ENCODE results near the gene PSTPIP2.
"Not testable (repeated sequence)": the region's sequence is repeated elsewhere in the genome, so short reads cannot be mapped to it uniquely, and the experiment has no call there.

PSTPIP2 gene

DNA sequence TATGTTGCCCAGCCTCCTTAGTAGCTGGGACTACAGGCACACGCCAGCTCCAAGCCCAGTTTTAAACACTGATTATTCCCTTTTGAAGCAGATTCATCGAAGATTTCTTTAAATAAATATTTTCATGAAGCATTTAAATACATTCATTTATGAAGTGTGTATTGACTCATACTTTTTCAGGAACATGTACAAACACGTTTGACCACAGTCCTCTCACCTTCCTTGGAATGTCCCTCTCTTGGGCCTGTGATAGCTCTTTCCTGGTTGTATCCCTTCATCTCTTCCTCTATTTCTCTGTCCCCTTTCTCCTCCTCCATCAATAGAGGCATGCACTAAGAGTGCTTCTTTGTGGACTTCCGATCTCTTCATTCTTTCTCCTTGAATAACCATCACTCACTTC lies 2.5 kb downstream of the PSTPIP2 start:
- DNase-seq, result no peak

DNA sequence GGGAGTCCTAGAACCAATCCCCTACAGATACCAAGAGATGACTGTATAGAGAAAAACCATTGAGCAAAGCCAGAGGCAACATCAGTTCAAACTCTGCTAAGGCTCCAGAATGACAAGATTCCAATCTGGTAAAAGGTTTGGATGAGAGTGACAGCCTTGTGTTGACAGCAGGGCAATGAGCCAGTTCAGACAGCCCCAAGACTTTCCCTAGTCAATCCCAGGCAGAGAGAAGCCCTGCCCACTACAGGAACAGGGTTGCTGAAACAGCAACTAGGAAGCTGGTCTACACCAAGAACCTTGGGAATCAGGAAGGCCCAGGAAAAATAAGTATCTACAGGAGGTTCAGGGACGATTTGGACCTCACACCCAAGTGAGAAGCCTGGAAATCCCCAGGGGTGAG lies 3.3 kb downstream of the PSTPIP2 start:
- DNase-seq, result no peak

- no peak for DNase-seq
Measured at GRCh38 chr18:46067438-46068007, 4.5 kb downstream of the PSTPIP2 start.

DNA sequence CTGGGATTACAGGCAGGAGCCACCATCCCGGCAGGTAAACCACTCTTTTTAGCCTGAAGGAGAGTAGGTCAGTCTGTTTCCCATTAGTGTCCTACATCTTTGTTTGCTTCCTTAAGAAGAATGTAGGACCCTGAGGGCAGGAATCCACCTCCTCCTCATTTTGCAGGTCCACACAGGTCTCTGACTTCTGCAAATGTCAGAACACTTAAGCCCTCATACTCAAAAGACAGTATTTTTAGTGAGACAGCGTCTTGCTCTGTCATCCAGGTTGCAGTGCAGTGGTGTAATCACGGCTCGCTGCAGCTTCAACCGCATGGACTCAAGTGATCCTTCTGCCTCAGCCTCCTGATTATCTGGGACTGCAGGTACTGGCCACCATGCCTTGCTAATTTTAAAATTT lies 9.3 kb downstream of the PSTPIP2 start:
- DNase-seq, result no peak

DNA sequence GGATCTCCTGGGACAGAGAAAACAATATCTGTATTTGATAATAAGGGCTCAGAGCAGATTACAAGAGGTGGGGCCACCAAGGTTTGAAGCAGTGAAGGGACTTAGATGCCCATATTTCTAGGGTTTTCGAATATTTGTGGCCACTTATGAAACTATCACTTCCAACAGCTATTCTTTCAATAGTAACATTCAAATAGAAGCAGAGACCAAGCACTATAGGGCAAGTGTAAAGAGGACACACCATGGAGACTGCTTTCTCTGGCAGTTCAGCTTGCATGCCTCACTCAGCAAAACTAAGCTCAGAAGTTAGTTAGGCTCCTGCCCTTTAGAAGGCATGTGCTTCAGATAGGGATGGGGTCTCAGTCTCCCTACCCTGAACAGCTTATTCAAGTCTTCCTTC lies 10.3 kb downstream of the PSTPIP2 start:
- DNase-seq, result no peak

DNA sequence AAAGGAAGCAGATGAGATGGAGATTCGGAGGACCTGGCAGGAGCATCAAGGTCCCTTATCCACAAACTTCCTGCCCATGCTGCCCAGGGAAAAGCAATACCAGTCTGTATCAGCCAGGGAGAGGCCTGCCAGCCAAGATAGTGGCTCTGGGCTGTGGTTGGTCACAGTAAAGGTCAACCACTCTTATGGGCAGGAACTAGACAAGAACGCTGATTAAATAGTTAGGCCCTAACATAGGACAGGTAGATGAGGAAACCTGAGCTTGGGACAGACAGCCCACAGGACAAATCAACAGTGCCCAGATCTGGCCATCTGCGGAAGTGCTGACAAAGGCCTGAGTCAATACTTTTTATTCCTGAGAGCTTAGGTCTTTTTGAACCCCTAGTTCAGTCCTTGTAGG lies 10.7 kb downstream of the PSTPIP2 start:
- no peak for DNase-seq

GRCh38 chr18:46060359-46060841 lies 11.7 kb downstream of the PSTPIP2 start:
- DNase-seq, result no peak

GRCh38 chr18:46055838-46056230 lies 16.2 kb downstream of the PSTPIP2 start:
- no peak for DNase-seq

DNA sequence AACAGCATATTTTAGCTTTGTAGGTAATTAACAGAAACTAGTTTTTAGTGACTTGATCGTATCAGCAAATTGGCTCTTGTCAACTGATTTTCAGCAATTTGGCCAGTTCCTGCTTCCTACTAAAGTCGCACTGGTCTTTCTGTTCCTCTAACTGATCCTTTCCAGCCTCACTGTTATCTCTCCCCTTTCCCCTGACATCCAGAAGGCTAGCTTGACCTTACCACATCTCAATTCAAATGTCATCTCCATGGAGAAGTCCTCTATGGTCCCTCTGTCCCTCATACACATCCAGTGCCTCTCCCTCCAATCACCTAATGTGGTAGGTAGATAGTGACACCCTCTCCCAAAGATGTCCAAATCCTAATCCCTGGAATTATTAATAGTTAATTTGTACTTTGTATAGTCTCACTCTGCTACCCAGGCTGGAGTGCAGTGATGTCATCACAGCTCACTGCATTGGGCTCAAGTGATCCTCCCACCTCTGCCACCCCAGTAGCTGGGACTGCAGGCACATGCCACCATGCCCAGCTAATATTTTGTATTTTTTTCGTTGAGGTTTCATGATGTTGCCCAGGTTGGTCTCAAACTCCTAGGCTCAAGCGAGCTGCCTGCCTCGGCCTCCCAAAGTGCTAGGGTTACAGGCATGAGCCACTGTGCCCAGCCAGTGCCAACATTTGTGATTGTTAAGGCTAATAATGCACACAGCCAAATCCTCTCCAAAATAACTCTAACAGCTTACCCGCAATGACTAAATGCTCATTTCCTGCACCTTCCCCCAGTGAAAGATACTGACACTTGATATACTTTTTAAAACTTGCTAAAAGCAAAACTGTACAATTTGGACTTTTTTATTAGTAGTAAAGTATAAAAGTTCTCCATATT lies 16.9 kb downstream of the PSTPIP2 start:
- no peak for DNase-seq

- no peak for DNase-seq
Measured at GRCh38 chr18:46053368-46054095, 18.5 kb downstream of the PSTPIP2 start.

- DNase-seq, result no peak
Measured at GRCh38 chr18:46051731-46052461, 20.2 kb downstream of the PSTPIP2 start.

DNA sequence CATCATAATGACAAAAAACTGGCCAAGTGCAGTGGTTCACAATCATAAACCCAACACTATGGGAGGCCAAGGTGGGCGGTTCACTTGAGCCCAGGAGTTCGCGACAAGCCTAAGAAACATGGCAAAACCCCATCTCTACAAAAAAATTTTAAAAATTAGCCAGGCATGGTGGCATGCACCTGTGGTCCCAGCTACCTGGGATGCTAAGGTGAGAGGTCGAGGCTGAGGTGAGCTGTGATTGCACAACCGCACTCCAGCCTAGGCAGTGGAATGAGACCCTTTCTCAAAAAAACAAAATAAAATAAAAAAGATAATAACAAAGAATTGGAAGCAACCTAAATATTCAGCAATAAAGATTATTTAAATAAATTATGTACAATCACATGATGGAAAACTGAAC lies 21.8 kb downstream of the PSTPIP2 start:
- no peak for DNase-seq

DNA sequence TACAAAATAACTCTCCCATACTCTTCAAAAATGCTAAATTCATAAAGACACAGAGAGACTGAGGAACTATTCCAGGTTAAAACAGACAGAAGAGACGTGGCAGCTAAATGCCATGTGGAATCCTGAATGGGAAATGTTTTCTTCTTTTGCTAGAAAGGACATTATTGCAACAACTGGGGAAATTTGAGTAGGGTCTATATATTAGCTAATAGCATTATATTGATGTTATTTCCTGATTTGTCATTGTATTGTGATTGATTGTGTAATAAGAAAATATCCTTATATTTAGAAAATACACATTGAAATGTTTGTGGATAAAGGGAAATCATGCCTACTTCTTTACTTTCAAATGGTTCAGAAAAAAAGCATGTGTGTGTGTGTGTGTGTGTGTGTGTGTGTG lies 23.4 kb downstream of the PSTPIP2 start:
- no peak for DNase-seq

DNA sequence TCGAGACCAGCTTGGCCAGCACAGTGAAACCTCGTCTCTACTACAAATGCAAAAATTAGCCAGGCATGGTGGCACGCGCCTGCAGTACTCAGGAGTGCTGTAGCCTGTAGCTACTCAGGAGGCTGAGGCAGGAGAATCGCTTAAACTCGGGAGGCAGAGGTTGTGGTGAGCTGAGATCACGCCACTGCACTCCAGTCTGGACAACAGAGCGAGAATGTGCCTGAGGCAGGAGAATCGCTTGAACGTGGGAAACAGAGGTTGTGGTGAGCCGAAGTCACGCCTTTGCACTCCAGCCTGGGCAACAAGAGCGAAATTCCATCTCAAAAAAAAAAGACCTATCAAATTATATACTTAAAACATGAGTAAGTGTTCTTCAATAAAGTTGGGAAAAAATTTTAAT lies 24.7 kb downstream of the PSTPIP2 start:
- DNase-seq, result not testable (repeated sequence)

DNA sequence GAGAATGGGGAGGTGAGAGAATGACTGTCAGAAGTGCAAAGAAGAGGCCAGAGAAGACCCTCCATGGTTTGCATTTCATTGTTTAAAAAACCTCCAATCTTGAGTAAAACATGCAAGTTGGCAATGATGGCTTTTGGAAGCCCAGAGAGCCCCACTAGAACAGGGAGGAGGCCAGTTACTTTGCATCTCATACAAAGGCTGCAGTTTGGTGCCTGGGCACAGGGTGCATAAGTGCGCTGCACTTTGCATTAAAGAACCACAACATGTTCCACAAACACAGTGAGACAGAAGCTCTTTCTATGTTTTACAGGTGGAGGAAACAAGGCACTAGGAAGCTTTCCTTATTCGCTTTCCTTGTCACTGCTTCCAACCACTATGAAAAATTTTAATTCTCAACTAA lies 25.4 kb downstream of the PSTPIP2 start:
- DNase-seq, result no peak

GRCh38 chr18:46046126-46046525 lies 25.9 kb downstream of the PSTPIP2 start:
- DNase-seq, result no peak

DNA sequence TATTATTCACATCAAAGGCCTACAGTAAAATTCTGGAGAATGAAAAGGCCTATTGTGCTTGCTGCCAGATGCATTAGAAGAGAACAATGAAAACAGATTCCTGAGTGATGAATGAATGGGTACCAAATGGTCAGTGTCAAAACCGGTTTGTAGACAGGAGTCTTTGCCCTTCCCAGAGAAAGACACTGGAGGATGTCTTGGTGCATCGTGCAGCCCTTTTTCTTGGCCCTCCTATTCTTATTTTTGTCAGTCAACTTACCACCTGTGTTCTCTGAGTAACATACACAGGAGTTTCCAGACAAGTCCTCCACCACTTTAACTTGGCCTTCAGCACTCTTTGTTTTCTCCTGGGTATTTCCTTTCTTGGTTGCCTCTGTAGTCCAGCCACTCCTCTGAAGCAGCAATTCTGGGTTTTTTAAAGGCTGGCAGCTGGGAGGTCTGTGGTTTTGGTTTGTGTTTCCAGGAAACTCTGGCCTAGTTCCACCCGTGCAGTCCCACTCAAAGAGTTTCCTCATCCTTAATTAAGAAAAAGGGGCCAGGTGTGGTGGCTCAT lies 29.4 kb downstream of the PSTPIP2 start:
- DNase-seq, result no peak

- DNase-seq, result no peak
Measured at GRCh38 chr18:46040747-46041104, 31.3 kb downstream of the PSTPIP2 start.

GRCh38 chr18:46040033-46040746 lies 31.9 kb downstream of the PSTPIP2 start:
- DNase-seq, result no peak

- DNase-seq, result no peak
Measured at GRCh38 chr18:46037512-46038305, 34.4 kb downstream of the PSTPIP2 start.
